NCI-H128 (cell line): ENCODE measurements around the gene PRPS1L1.

ENCODE experiments used
- DNase-seq: peaks from one replicate; lab custom pipeline; 2025; ENCODE audit not compliant: unreplicated experiment; lab: John Stamatoyannopoulos, UW

The PRPS1L1 gene

GRCh38 chr7:18016547-18017444 is 10.8 kb downstream of the PRPS1L1 start:
- DNase-seq = no peak

- DNase-seq = no peak
These were observed 13.7 kb downstream of the PRPS1L1 start for GRCh38 chr7:18013936-18014335.

GRCh38 chr7:18004372-18004771 is 23.3 kb downstream of the PRPS1L1 start:
- DNase-seq = no peak

GRCh38 chr7:18003286-18003994 is 24.2 kb downstream of the PRPS1L1 start:
- DNase-seq = no peak

GRCh38 chr7:17998692-17999091 is 29.0 kb downstream of the PRPS1L1 start:
- no peak for DNase-seq

- DNase-seq = no peak
These were observed 31.0 kb downstream of the PRPS1L1 start for GRCh38 chr7:17996442-17997223.

GRCh38 chr7:17996040-17996439 is 31.6 kb downstream of the PRPS1L1 start:
- no peak for DNase-seq

GRCh38 chr7:17994079-17994850 is 33.4 kb downstream of the PRPS1L1 start:
- no peak for DNase-seq

GRCh38 chr7:17991866-17992648 is 35.6 kb downstream of the PRPS1L1 start:
- DNase-seq = no peak

GRCh38 chr7:17990761-17991160 is 36.9 kb downstream of the PRPS1L1 start:
- DNase-seq = no peak

GRCh38 chr7:17989546-17989945 is 38.1 kb downstream of the PRPS1L1 start:
- DNase-seq = no peak

GRCh38 chr7:17988858-17989257 is 38.8 kb downstream of the PRPS1L1 start:
- no peak for DNase-seq

- no peak for DNase-seq
These were observed 39.5 kb downstream of the PRPS1L1 start for GRCh38 chr7:17988141-17988540.

- DNase-seq = no peak
These were observed 40.8 kb downstream of the PRPS1L1 start for GRCh38 chr7:17986851-17987250.

- DNase-seq = no peak
These were observed 42.0 kb downstream of the PRPS1L1 start for GRCh38 chr7:17985473-17986239.

GRCh38 chr7:17984288-17984687 is 43.4 kb downstream of the PRPS1L1 start:
- DNase-seq = no peak

- no peak for DNase-seq
These were observed 44.2 kb downstream of the PRPS1L1 start for GRCh38 chr7:17983221-17984062.

GRCh38 chr7:17976952-17977351 is 50.7 kb downstream of the PRPS1L1 start:
- no peak for DNase-seq
